SW 1271 (cell line): ENCODE results near the gene VPS37C.

Experiments
- DNase-seq, 2 experiments: peaks; one replicate each; lab custom pipeline; 2025; lab: John Stamatoyannopoulos, UW

The VPS37C gene

DNA sequence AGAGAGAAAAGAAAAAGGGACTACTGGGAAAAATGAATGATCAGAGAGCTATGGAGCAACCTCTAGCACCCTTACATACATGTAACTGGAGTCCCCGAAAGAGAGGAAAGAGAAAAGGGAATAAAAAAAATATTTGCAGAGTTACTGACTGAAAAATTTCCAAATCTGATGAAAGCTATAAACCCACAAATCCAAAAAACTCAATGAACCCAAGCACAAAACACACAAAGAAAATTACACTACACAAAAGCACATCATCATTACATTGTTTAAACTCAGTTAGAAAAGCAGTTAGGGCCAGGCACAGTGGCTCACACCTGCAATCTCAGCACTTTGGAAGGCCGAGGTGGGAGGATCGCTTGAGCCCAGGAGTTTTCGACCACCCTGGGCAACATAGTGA, 6.7 kb downstream of the VPS37C start:
- DNase-seq = no peak

DNA sequence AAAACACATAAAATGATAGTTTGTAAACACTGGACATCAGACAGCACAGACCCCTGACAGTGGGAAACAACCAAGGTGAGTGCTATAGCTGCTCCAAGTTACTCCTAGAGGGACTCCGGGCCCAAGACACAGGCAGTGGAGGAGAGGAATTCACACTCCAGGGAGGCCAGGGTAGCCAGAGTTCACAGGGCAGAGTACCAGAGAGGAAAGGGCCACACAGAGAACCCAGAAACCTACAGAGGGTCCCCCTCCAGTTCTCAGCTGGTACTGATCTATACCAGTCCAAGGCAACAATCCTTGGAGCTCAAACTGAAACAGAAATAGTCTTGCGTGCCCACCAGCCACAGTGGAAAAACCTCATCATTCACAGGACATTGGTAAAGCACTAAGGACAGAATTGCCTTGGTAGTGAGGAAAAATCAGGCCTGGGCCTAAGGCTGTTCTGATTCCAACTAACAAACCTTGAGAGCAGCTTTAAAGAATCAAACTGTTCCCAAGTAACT, 7.6 kb downstream of the VPS37C start:
- DNase-seq = no peak

DNA sequence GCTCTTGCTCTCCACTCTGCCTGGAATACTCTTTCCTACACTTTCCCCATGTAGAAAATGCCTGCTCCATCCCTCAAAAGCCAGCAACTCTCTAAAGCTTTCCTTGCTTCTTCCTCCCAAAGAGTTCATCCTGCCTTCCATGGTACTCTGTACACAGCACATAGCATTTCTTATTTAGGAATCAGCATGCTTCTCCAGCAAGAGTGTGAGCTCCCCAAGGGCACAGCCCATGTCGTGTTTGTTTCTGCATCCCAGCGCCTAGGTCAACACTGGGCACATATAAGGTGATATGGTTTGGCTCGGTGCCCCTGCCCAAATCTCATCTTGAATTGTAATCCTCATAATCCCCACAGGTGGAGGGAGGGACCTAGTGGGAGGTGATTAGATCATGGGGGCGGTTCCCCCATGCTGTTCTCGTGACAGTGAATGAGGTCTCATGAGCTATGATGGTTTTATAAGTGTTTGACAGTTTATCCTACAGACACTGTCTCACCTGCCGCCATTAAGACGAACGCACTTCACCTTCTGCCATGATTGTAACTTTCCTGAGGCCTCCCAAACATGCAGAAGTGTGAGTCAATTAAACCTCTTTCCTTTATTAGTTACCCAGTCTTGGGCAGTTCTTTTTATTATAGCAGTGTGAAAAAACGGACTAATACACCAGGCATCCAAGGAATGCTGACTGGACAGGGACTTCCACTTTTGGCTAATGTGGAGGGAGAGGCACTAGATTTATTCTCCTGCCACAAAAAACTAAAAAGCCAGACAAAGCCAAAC, 8.2 kb downstream of the VPS37C start:
- peak in 1 of 2 experiments; percentile 63 for DNase-seq

DNA sequence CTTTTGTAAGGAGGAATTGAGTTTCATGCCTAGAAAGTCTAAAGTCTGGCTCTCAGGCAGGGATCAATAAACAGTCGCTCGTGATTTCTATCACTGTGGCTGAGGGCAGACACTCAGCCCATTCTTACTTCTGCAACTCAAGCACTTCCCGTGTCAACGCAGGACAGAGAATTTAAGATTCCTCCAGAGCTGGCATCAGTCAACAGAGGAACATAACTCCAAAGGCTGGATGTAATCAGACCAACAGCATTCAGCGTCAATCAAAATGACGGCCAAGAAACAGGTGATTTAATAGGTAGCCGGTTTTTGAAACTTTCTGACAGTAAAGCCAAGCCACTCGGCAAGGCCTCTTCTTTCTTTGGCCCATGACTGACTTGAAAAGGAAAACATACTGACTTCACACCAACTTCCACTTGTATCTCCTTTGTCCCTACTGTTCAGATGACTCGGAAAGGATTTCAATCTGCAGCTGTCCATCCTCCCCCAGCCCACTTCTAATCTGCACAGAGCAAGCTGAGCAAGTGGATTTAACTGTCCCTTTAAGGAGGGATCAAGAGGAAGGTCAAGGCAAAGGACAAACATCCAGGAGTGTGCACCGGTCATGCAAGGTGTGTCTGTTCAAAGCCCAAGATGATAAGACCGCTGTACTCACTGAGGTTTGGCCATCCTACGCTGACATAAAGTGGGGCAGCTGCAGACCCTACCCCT, 9.5 kb downstream of the VPS37C start:
- DNase-seq = no peak

DNA sequence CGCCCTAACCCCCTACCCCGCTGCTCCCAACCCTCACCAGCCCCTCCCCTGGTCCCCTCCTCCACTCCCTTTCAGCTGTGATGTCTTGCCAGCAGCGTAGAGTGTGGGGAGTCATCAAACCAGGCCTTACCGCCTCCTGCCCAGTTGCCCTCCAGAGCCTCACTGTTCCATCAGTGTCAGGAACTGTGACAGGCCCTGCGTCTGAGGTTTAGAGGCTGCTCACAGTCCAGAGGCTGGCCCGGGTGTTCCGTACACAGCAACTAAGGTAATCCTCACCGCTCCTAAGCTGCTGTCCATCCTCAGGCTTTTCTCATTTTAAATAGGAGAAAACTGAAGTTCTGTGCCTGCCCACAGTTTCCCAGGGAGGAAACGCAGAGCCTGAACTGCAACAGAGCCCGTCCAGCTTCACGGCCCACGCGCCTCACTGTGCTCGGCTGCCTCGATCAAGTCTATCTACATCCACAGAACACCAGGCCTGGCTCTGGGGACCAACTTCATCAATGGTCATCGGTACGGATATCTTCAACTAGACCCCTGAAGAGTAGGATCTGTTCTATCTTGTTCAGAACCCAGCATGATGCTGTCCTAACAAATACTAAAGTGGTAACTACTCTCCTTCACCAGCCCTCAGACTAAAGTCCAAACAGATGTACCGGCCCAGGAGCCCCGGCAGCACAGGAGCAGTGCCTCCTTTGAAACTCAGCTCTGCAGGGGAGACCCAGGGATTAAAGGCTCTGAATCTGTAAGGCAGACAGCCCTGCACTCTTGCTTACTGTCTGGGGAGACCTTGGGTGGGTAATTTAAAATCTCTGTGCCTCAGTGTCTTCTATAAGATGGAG, 10.3 kb downstream of the VPS37C start:
- no peak for DNase-seq

DNA sequence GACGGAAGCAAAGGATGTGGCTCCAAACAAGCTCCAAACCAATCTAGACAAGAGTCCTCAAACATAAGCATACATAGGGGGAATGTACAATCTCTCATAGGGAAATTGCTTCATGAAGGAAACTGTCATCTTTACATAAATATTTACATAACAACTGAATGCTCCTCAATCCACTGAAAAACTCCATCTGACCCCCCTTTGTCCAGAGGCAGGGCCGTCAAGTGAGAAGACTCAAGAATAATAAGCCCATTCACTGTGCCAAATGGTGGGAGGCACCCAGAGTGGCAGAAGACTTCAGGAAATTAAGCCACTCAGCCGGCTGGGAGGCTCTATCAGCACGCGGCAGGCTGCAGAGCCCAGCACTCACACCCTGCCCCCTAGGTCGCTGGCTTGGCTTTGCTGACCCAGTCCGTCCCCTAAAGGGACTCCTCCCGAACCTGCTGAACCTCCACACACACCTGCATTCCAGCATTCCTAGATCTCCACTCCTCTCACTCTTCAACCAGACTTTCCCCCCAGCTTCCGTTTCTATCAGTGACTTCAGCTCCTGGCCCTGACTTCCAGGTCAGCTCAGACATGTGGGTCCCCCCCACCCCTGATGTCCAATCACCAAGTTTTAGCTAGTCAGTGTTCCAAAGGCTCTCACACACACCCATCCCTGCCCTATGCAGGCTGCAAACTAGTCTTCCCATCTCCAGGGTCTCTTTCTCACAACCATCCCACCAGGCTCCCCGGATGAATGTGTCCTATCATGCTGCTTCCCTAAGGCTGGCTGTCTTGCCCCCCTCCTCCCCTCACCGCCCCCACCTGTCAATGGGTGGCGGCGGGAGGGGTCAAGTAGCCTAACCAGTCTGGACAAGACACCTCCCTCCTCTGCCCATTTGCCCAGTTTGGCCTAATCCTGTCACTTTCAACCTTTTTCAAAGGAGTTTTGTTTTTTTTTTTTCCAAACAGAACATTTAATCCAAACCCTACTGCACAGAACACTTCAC, 11.3 kb downstream of the VPS37C start:
- no peak for DNase-seq

DNA sequence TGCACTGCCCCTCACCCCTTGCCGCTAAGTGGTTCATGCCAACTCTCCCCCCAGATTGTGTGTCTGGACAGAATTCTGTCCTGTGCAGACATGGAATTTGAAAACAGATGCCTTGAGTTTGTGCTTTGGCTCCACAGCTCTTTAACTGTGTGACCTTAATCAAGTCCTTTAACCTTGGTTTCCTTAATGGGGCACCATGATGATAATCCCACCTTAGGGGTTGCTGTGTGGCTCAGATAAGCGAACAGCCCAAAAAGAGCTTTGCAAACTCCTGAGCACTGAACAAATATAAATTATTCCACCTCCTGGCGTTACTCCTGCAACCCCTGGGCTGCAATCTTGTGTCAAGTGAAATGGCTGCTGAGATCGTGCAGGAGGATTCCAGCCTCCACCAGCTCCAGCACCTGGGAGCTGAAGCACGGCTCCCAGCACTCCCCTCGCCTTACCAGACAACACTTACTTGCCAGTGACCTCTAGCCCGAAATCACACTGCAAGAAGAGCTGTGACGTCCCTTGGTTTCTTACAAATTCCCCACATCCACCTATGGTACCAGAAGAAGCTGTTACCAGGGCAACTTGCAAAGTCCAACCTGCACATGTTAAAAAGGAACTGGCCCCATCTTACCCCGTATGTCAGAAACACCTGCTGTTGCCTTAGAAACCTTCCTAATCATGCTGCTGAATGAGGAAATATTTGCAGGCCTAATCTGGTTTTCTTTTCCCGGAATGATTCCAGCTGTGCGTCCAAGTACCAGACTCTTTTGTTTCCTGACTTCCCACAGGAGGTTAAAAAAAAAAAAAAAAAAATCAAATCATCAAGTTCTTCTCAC, 13.2 kb downstream of the VPS37C start:
- DNase-seq = no peak

DNA sequence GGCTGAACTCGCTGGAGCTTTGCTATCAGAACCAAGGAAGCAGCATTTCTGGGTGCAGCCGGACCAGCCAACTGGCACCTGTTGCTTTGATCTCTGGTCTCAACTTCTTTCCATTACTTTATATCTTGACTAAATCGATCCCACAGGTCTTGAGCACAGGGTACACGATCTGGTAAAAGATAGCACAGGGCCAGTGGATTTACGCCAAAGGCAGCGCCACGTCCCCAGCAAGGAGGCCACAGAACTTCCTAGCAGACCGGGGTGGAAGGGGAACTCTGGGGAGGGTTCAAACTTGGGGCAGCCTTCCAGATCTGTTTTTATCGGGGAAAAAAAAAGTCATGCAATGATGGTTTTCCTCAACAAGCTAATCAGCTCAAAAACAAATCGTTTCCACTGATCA, 14.0 kb downstream of the VPS37C start:
- DNase-seq = no peak

DNA sequence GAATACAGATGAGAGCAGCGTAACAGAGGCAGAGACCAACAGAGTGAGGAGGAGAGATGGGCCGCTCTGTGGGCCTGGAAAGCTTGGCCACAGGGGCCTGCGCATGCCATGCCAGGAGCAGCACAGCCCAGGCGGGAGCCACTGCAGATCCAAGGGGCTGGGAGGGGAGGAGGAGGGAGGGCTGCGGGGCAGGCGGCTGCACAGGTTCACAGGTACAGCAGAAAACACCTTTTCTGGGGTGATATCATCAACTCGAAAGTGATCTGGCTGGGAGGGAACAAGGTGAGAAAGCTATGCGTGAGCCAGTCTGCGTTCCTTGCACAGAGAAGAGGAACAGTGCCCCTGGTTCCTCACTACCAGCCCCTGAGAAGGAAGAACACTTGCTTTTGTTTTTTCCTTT, 14.8 kb downstream of the VPS37C start:
- DNase-seq = no peak

DNA sequence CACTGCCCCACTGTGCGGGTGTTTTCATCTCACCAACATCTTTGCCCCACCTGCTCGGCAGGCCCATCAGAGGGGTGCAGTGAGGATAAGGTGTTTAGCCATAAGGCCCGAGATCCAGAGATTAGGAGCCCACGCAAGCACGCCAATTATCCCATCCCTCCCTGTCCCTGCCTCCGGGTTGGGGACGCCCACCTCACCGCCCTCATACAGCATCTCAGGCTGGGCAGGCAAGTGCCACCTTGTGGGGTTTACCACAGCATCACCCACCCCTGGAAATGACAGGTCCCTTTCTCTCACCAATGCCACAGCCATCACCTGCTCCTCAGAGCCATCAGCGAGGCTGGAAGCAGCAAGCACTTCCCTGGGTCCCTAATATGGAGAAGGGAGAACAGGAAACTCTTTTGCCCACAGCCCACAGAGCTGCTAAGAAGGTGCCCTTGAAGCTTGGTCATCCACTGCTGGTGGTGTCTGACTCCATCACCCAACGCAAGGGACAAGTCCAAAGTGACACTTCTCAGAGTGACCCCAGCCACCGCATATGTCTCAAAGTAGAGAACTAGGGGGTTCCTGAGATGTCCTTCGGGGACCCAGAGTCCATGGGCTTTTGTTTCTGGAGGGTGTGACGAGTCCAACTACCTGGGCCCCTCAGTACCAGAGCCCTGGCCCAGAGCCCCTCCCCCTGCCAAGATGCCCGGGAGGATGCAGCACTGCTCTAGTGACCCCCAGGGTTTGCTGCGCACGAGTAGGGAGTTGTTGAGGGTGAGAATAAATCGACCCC, 15.8 kb downstream of the VPS37C start:
- no peak for DNase-seq

DNA sequence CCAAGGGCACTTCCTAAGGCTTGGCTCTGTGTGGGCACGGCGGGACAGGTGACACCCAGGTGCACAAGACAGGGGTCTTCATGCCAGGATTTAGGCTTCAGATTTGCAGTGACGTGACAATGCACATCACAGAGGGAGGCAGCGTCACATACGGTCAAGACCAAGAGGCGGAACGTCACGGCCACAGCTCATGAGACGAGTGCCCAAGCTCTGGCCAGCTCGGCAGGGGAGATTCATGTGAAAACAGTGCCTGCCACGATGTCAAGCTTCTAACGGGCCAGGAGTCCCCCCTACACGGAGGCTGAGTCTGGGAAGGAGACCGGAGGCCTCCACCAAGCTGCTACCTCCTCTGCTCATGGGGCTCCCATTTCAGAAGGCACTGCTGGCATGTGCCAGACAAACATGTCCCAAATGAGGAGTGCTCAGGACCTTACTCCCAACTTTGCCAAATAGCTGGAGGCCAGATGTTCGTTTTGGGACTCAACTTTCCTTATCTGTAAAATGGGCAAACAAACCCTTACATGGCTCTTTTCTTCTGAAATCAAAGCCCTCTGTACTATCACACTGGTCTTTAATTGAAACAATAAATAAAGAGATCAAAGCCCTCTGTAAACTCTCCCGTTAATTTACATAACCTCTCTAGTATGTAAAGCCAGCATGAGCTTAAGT, 16.6 kb downstream of the VPS37C start:
- DNase-seq = no peak

DNA sequence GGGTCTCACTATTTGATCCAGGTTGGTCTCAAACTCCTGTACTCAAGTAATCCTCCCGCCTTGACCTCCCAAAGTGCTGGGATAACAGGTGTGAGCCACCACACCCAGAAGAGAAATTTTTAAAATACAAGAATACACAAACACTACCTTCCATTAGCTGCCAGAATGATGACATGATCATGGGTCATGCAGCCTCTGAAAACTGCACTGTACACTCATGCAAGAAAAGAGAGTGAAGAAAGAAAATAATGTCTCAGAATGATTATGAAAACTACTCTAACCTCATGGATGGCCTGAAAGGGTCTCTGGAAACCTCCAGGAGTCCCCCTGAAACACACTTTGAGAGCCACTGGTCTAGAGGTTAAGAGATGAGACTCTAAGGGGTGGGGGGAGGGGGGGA, 18.8 kb downstream of the VPS37C start:
- DNase-seq = no peak

DNA sequence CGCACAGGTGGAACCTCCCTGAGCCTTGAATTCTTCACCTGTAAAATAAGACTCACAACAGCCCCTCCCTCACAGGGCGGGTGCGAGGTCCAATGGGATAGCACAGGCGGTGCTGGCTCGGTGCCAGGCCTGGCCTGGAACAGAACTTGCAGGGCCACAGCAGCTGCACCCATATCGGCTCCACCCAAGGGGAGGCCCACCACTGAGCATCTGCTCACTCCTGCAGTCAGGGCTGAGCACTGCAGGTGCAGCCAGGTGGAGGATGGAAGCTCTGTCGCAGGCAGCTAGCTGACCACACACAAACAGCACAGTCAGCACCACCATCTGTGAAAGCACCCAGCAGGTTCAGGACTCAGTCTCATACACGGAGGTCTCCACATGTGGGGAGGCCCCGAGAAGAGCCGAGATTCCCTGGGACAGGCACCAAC, 19.6 kb downstream of the VPS37C start:
- no peak for DNase-seq

DNA sequence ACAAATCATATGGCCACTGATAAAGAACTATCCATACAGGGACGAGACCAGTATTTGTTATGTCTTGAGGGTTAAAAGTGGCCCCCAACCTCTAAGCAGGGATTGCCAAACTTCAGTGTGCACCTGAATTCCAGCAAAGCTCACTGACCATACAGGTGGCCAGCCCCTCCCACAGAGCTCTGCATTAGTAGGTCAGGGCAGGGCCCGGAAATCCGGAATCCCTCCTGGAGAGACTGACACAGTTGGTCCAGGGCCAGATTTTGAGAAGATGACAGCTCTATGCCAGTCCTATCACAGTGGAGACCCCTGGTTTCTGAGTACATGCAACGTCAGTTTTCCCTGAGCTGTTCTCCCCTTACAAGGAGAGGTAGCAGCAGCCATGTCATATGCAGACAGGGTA, 20.8 kb downstream of the VPS37C start:
- DNase-seq = no peak

DNA sequence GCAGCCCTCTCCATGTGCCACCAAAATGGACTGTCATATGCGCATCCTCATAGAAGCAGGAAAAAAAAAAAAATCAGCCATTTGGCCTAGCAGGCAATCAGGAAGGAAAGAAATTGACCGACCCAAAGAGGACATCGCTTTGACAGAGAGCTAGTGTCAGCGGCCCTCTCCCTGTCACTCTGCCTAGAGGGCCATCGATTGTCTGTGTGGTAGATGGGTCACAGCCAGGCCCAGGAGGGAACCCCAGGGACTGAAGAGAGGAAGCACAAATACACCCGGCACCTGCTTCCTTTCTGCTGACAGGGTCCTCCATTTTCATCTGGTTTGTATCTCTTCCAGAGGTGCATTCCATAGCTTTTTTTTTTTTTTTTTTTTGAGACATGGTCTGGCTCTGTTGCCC, 21.8 kb downstream of the VPS37C start:
- DNase-seq = no peak

DNA sequence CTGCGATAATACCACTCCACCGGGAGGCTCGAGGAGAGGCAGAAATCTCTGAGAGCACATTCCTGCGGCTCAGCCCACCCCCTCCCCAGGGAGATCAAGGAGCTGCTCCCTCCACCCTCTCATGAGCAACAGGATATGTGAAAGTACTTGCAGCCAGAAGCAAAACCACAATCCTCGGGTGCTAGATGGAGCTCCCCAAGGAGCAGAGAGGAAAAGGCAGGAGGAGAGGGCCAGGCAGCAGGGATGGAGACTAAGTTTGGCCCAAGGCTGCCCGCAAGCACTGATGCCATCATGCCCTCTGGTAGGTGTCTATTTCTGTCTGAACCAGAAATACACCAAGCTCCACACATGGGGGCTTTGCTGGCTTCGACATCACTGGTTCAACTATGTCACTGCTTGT, 22.3 kb downstream of the VPS37C start:
- DNase-seq = no peak

DNA sequence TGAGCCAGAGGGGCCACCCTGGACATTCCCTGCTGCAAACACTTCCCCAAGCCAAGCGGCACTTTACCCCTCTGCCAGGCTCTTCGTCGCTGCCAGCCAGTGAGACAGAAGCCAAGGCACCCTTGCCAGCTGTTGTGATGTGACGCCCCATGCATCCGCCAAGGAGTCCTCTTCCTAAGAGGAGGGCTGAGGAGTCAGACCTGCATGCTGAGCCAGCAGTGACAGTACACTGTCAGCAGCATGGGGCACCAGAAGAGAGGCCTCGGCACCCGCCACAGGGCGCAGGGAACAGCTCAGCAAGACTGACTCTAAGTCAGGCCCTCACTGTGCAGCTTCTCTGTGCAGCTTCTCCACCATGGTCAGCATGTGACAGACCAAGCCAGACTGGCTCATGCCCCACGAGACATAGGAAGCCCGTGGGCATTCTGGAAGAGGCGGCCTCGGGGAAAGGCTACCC, 26.4 kb downstream of the VPS37C start:
- DNase-seq = no peak

DNA sequence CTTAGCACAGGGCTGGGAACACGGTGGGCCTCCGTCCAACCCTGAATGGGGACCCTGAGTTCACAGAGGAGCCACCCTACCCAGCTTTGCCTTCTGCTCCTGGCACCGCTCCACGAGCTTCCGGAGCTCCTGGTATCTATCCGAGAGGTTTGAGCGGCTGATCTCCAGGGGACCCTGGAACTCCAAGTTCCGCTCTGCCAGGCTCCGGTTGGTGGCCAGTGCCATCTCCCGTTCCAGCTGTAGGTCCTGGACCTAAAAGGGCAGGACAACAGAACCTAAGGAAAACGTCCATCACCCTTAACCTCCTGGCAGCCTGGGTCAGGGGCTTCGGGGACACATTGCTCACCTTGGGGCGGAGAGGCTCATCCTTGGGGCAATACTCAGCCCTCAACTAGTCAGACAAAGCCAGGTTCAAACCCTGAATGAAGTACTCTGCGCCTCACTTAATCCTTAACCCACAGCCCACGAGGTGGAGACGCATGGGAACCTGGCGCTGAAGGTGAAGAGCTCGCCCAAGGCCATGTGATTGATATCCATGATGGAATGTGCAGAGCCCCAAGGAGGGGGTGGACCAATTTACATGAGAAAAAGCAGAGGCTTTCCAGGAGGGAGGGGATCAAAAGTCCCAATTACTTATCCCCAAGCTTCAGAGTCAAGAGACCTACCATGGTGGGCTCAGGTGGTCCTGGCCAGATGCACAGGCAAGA, 27.1 kb downstream of the VPS37C start:
- no peak for DNase-seq
